Upper lobe of left lung (tissue), 6 donors: ENCODE results near the gene PCDHGA3. TPM values are rescaled to one million over a fixed set of nuclear protein-coding genes. Genes with fewer than 3 reads are reported as not detected.
"Not testable (repeated sequence)": the region's sequence is repeated elsewhere in the genome, so short reads cannot be mapped to it uniquely, and the experiment has no call there.

Source experiments
- ATAC-seq, 2 donors: fragments of 200-7000 bp; cut with Tn5 transposase; one replicate each; pipeline ENCODE4 v1.9.1; 2022; ENCODE audit warnings: mild to moderate bottlenecking in 2 of 2, moderate library complexity in 2 of 2; ENCODE audit not compliant: low FRiP score in 2 of 2
- DNase-seq, 2 donors: peaks; one replicate each; pipeline ENCODE4 v3.0.0-alpha.2; 2019 to 2020
- H3K27ac ChIP-seq, 4 donors: fragments of 200-600 bp; sonication (generic); one replicate each; pipeline ENCODE4 v1.5.1; 2016 to 2019
- H3K27me3 ChIP-seq, 4 donors: fragments of 200-600 bp; sonication (generic); one replicate each; pipeline ENCODE4 v1.5.1; 2017 to 2019
- H3K36me3 ChIP-seq, 4 donors: fragments of 200-600 bp; sonication (generic); one replicate each; pipeline ENCODE4 v1.5.1; 2016 to 2019
- H3K4me1 ChIP-seq, 4 donors: fragments of 200-600 bp; sonication (generic); one replicate each; pipeline ENCODE4 v1.5.1; 2018 to 2019
- H3K4me3 ChIP-seq, 4 donors: fragments of 200-600 bp; sonication (generic); one replicate each; pipeline ENCODE4 v1.5.1; 2017 to 2019; ENCODE audit warnings: mild to moderate bottlenecking in 2 of 4, moderate library complexity in 1 of 4
- H3K9me3 ChIP-seq, 4 donors: fragments of 200-600 bp; sonication (generic); one replicate each; pipeline ENCODE4 v1.5.1; 2018 to 2019
- CTCF ChIP-seq, 6 experiments: fragments of 450-650 bp in 4 of 6; fragments of 200-600 bp in 2 of 6; sonication (generic) in 2 of 6; IDR thresholded peaks; one replicate each; pipeline ENCODE4 v1.5.1; 2016 to 2019; ENCODE audit warnings: antibody characterized with exemption in 6 of 6
- EP300 ChIP-seq, 4 donors: sonication (generic); formaldehyde crosslinking; IDR thresholded peaks; one replicate each; pipeline ENCODE4 v1.5.1; 2017; ENCODE audit warnings: antibody characterized with exemption in 4 of 4, control low read depth in 2 of 4
- POLR2A ChIP-seq, 4 donors: fragments of 450-650 bp; IDR thresholded peaks; one replicate each; pipeline ENCODE4 v1.5.1; 2016 to 2017; ENCODE audit warnings: antibody characterized with exemption in 4 of 4, mild to moderate bottlenecking in 2 of 4
- POLR2AphosphoS5 ChIP-seq, 2 donors: sonication (generic); formaldehyde crosslinking; IDR thresholded peaks; one replicate each; pipeline ENCODE4 v1.5.1; 2017; ENCODE audit warnings: antibody characterized with exemption in 2 of 2
- WGBS, 2 donors: methylation state at CpG; one replicate each; pipeline ENCODE4 v1.1.5; 2017 to 2018; 5-methylcytosine and 5-hydroxymethylcytosine counted together
- total RNA-seq, 6 donors: library from RNA; depleted of rRNA in 4 of 6; stranded (reverse); fragments of >200 nt in 4 of 6; gene quantifications; one replicate each; pipeline versions ENCODE4 v1.1.0 to v1.2.1, GENCODE V29; 2016 to 2021
- donor health status: DM: no; HTN: no; CAD: no; lungs with moderate emphysema.
- donor health status: DM: no; HTN: yes; CAD: no; lungs with severe emphysema.

The PCDHGA3 gene
- total RNA-seq, 6 donors from 2014 or later: 0.80 to 2.1 (median 1.7) TPM

DNA sequence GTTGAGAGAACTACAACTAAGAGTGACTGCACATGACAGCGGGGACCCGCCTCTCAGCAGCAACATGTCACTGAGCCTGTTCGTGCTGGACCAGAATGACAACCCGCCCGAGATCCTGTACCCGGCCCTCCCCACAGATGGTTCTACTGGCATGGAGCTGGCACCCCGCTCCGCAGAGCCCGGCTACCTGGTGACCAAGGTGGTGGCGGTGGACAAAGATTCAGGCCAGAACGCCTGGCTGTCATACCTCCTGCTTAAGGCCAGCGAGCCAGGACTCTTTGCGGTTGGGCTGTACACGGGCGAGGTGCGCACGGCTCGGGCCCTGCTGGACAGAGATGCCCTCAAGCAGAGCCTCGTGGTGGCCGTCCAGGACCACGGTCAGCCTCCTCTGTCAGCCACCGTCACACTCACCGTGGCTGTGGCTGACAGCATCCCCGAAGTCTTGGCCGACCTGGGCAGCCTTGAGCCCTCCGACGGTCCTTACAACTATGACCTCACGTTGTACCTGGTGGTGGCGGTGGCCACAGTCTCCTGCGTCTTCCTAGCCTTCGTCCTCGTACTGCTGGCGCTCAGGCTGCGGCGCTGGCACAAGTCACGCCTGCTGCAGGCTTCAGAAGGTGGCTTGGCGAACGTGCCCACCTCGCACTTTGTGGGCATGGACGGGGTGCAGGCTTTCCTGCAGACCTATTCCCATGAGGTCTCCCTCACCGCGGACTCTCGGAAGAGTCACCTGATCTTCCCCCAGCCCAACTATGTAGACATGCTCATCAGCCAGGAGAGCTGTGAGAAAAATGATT is 41.0 kb downstream of the PCDHGA3 start:
- DNase-seq (no peak), ATAC-seq (no peak)
- Histone ChIP-seq H3K27ac (no peak overlapping the region), H3K9me3 (peaks cover 44 to 82% (median 67%) of the 10 kb centered on the region in 4 donors), H3K27me3 (no peaks in the 10 kb centered on the region), H3K36me3 (no peaks in the 10 kb centered on the region), H3K4me3 (no peak overlapping the region), H3K4me1 (no peaks in the 10 kb centered on the region)
- TF ChIP-seq POLR2AphosphoS5 (IDR thresholded peaks at IDR 0.05) (no peak), CTCF (IDR thresholded peaks at IDR 0.05) (no peak), POLR2A (IDR thresholded peaks at IDR 0.05) (no peak), EP300 (IDR thresholded peaks at IDR 0.05) (no peak)
- 25 to 56% methylated on average over 9 to 36 of the region's 43 CpGs for WGBS, 2 donors

DNA sequence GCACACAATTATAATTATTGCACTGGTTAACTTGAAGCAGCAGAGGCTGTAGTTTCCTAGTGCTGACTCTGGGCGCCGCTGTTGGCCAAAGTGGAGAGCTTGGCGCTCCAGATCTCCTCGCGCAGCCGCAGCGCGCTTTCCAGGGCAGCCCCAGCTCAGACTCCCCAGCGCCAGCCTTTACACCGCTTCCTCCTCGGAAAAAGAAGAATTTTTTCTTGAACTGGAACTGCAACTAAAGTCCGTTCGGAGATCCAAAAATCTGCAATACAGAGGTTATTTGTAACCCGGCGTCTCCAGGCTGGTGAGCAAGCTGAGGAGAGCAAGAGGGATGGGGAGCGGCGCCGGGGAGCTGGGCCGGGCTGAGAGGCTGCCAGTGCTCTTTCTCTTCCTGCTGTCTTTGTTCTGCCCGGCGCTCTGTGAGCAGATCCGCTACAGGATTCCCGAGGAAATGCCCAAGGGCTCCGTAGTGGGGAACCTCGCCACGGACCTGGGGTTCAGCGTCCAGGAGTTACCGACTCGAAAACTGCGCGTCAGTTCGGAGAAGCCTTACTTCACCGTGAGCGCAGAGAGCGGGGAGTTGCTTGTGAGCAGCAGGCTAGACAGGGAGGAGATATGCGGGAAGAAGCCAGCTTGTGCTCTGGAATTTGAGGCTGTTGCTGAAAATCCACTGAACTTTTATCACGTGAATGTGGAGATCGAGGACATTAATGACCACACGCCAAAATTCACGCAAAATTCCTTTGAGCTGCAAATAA is 44.1 kb downstream of the PCDHGA3 start, which contains the start of gene PCDHGB4:
Gene PCDHGB4, plus strand, starts transcription at position 142 of the 755 bp plus-strand sequence. Its CDS starts 187 bp downstream, at position 329.
- Histone ChIP-seq H3K4me3 (peak within 1 kb of the TSS in 1 of 4 donors; percentile 25), H3K9me3 (peaks cover 41 to 89% (median 78%) of the 10 kb centered on the region in 4 donors)
- WGBS, 2 donors: 13 to 19% methylated on average over 16 to 24 of the region's 40 CpGs
- ATAC-seq: peak; percentile 56 to 79
- H3K36me3 ChIP-seq, H3K27ac ChIP-seq, DNase-seq, H3K4me1 ChIP-seq, H3K27me3 ChIP-seq: not testable (repeated sequence)
- TF ChIP-seq CTCF (IDR thresholded peaks at IDR 0.05): peak in 5 of 6 experiments; percentile 12 to 28 (median 13)

DNA sequence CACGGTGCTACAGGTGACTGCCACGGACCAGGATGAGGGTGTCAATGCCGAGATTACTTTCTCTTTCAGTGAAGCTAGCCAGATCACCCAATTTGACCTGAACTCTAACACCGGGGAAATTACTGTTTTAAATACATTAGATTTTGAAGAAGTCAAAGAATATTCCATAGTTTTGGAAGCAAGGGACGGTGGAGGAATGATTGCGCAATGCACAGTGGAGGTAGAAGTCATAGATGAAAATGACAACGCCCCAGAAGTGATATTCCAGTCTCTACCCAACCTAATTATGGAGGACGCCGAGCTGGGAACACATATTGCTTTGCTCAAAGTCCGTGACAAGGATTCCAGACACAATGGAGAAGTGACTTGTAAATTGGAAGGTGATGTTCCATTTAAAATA is 45.0 kb downstream of the PCDHGA3 start:
- H3K9me3 ChIP-seq: peaks cover 43 to 89% (median 78%) of the 10 kb centered on the region in 4 donors
- no peaks in the 10 kb centered on the region for H3K36me3 ChIP-seq
- no peaks in the 10 kb centered on the region for H3K27me3 ChIP-seq
- TF ChIP-seq POLR2AphosphoS5 (IDR thresholded peaks at IDR 0.05): no peak
- TF ChIP-seq CTCF (IDR thresholded peaks at IDR 0.05): no peak
- no peak for TF ChIP-seq EP300 (IDR thresholded peaks at IDR 0.05)
- TF ChIP-seq POLR2A (IDR thresholded peaks at IDR 0.05): no peak
- ATAC-seq (no peak), DNase-seq (no peak)
- 44 to 50% methylated on average over 10 of the region's 10 CpGs for WGBS, 2 donors
- no peak overlapping the region for H3K4me3 ChIP-seq
- H3K27ac ChIP-seq: no peak overlapping the region
- no peaks in the 10 kb centered on the region for H3K4me1 ChIP-seq

DNA sequence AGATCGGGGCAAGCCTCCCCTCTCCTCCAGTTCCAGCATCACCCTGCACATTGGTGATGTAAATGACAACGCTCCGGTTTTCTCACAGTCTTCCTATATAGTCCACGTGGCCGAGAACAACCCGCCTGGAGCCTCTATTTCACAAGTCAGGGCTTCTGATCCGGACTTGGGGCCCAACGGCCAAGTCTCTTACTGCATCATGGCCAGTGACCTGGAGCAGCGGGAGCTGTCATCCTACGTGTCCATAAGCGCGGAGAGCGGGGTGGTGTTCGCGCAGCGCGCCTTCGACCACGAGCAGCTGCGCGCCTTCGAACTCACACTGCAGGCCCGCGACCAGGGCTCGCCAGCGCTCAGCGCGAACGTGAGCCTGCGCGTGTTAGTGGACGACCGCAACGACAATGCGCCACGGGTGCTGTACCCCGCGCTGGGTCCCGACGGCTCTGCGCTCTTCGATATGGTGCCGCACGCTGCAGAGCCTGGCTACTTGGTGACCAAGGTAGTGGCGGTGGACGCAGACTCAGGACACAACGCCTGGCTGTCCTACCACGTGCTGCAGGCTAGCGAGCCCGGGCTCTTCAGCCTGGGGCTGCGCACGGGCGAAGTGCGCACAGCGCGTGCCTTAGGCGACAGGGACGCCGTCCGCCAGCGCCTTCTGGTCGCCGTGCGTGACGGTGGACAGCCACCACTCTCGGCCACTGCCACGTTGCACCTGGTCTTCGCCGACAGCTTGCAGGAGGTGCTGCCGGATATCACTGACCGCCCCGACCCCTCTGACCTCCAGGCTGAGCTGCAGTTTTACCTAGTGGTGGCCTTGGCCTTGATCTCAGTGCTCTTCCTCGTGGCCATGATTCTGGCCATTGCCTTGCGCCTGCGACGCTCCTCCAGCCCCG is 45.8 kb downstream of the PCDHGA3 start:
- ATAC-seq (peak in 1 of 2 donors; percentile 54), DNase-seq (no peak)
- 47% methylated on average over 24 to 69 of the region's 77 CpGs for WGBS, 2 donors
- H3K4me3 ChIP-seq: no peak overlapping the region
- H3K9me3 ChIP-seq: peaks cover 43 to 89% (median 79%) of the 10 kb centered on the region in 4 donors
- no peaks in the 10 kb centered on the region for H3K4me1 ChIP-seq
- no peak for TF ChIP-seq POLR2AphosphoS5 (IDR thresholded peaks at IDR 0.05)
- TF ChIP-seq CTCF (IDR thresholded peaks at IDR 0.05): no peak
- no peak for TF ChIP-seq EP300 (IDR thresholded peaks at IDR 0.05)
- no peak for TF ChIP-seq POLR2A (IDR thresholded peaks at IDR 0.05)
- no peaks in the 10 kb centered on the region for H3K27me3 ChIP-seq
- H3K27ac ChIP-seq: no peak overlapping the region
- no peaks in the 10 kb centered on the region for H3K36me3 ChIP-seq
